ENCODE data around the gene DNAJC9.

GRCh38 chr10:73217628-73218027, 29.4 kb downstream of the DNAJC9 start:
- TF ChIP-seq CTCF (IDR thresholded peaks at IDR 0.05) (no peak), POLR2A (IDR thresholded peaks at IDR 0.05; ENCODE audit: low read length) (no peak), KDM1A (IDR thresholded peaks at IDR 0.05; ENCODE audit: low read depth) (no peak), JUN (IDR thresholded peaks at IDR 0.05) (no peak), MAX (IDR thresholded peaks at IDR 0.05) (no peak), CHD2 (IDR thresholded peaks at IDR 0.05; ENCODE audit: low read length, partially characterized antibody) (no peak), EP300 (IDR thresholded peaks at IDR 0.05) (no peak), HMGXB4 (CRISPR knock-in tag; IDR thresholded peaks at IDR 0.05; ENCODE audit: borderline replicate concordance) (no peak), POLR2AphosphoS2 (conservative IDR thresholded peaks at IDR 0.05; ENCODE audit: low read length) (no peak)

Data from A549 (cell line).